Lung (tissue), 12 donors: Measurements from ENCODE around the gene IQSEC1. TPM values are rescaled to one million over a fixed set of nuclear protein-coding genes. Genes with fewer than 3 reads are reported as not detected.

ENCODE experiments used
- ATAC-seq: fragments of 200-7000 bp; cut with Tn5 transposase; one replicate; pipeline ENCODE4 v1.9.1; 2020; ENCODE audit warnings: moderate number of reproducible peaks; ENCODE audit not compliant: insufficient read depth, low FRiP score
- DNase-seq, 3 donors: peaks; one replicate each; pipeline ENCODE4 v3.0.0-alpha.2; 2013 to 2017
- H3K27ac ChIP-seq, 2 donors: one replicate each; pipeline ENCODE4 v1.5.1; 2013; ENCODE audit warnings: mild to moderate bottlenecking in 2 of 2, moderate library complexity in 2 of 2, control low read depth in 1 of 2, inconsistent platforms in 1 of 2, low read depth in 1 of 2, low read length in 1 of 2
- H3K27me3 ChIP-seq, 3 donors: one replicate each; pipeline ENCODE4 v1.5.1; 2013; ENCODE audit warnings: low read length in 2 of 3; ENCODE audit not compliant: control insufficient read depth in 3 of 3, insufficient read depth in 3 of 3
- H3K36me3 ChIP-seq, 4 donors: one replicate each; pipeline ENCODE4 v1.5.1; 2013; ENCODE audit warnings: low read length in 4 of 4, mild to moderate bottlenecking in 1 of 4, moderate library complexity in 1 of 4; ENCODE audit not compliant: control insufficient read depth in 4 of 4, insufficient read depth in 4 of 4
- H3K4me1 ChIP-seq, 5 donors: one replicate each; pipeline ENCODE4 v1.5.1; 2013; ENCODE audit warnings: low read length in 5 of 5, mild to moderate bottlenecking in 2 of 5, moderate library complexity in 1 of 5; ENCODE audit not compliant: control insufficient read depth in 5 of 5, insufficient read depth in 5 of 5
- H3K4me3 ChIP-seq: one replicate; pipeline ENCODE4 v1.5.1; 2013; ENCODE audit warnings: mild to moderate bottlenecking, control low read depth, moderate library complexity
- H3K9ac ChIP-seq, 2 donors: one replicate each; pipeline ENCODE4 v1.5.1; 2013; ENCODE audit warnings: low read length in 2 of 2, control low read depth in 1 of 2; ENCODE audit not compliant: insufficient read depth in 1 of 2
- H3K9me3 ChIP-seq, 4 donors: one replicate each; pipeline ENCODE4 v1.5.1; 2013; ENCODE audit warnings: low read length in 3 of 4, mild to moderate bottlenecking in 1 of 4, moderate library complexity in 1 of 4; ENCODE audit not compliant: control insufficient read depth in 4 of 4, insufficient read depth in 3 of 4
- WGBS, 2 donors: extraction: QIAGEN DNeasy Blood & Tissue Kit; methylation state at CpG; one replicate each; pipeline ENCODE4 v1.1.7; 2013; 5-methylcytosine and 5-hydroxymethylcytosine counted together
- polyA plus RNA-seq, 2 donors: library from polyadenylated mRNA; stranded (reverse); fragments of 200-250 nt; gene quantifications; one replicate each; pipeline ENCODE4 v1.2.1, GENCODE V29; 2013
- total RNA-seq, 2 donors: library from RNA; depleted of rRNA in 1 of 2; stranded (reverse); fragments of >200 nt in 1 of 2; gene quantifications; one replicate each; pipeline ENCODE4 v1.2.1, GENCODE V29; 2014 to 2021
- TF ChIP-seq, protein P1 (sequence below): IDR thresholded peaks from 2 replicates; pipeline ENCODE4 v1.5.1; 2012; ENCODE audit warnings: mild to moderate bottlenecking; ENCODE audit errors: control extremely low read depth, extremely low read depth
- donor health status: control.
- donor health status: control.
- donor health status: Bipolar disorder and iron deficiency.
- donor health status: healthy.
- donor health status: DM: yes; HTN: yes; CAD: no.

The IQSEC1 gene
- total and polyA plus RNA-seq, 4 donors, result 13.9 to 69.1 (median 31.1) TPM

DNA sequence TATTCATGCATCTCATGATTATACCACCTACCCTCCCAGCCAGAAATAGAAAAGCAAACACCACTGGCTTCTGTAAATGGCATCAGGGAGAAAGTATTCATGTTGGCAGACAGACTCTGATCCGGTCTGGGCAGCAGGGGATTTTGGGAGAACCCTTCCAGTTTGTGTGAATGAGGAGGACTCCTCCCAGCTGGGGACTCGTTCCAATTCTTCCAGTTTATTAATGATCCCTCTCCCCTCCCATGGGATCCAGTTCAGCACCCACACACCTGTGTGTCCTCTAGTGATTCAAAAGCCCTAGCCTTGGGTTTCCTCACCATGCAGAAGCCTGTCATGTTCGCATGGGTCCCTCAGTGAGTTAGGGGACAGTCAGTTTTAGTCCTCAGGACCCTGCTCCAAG, 110.9 kb downstream of the IQSEC1 start:
- H3K36me3 ChIP-seq, result peaks cover 0 to 3% (median 1%) of the 10 kb centered on the region in 4 donors
- peaks cover 32 to 77% (median 46%) of the 10 kb centered on the region in 5 donors for H3K4me1 ChIP-seq
- 69 to 80% methylated on average over 3 of the region's 3 CpGs for WGBS, 2 donors
- DNase-seq (no peak), ATAC-seq (no peak)
- peak overlapping the region in 1 of 2 donors; percentile 32 for H3K27ac ChIP-seq
- H3K27me3 ChIP-seq, result no peaks in the 10 kb centered on the region
- no peak overlapping the region for H3K9ac ChIP-seq
- H3K4me3 ChIP-seq, result no peak overlapping the region
- TF ChIP-seq, protein P1, sequence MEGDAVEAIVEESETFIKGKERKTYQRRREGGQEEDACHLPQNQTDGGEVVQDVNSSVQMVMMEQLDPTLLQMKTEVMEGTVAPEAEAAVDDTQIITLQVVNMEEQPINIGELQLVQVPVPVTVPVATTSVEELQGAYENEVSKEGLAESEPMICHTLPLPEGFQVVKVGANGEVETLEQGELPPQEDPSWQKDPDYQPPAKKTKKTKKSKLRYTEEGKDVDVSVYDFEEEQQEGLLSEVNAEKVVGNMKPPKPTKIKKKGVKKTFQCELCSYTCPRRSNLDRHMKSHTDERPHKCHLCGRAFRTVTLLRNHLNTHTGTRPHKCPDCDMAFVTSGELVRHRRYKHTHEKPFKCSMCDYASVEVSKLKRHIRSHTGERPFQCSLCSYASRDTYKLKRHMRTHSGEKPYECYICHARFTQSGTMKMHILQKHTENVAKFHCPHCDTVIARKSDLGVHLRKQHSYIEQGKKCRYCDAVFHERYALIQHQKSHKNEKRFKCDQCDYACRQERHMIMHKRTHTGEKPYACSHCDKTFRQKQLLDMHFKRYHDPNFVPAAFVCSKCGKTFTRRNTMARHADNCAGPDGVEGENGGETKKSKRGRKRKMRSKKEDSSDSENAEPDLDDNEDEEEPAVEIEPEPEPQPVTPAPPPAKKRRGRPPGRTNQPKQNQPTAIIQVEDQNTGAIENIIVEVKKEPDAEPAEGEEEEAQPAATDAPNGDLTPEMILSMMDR, result no peak
- no peaks in the 10 kb centered on the region for H3K9me3 ChIP-seq

DNA sequence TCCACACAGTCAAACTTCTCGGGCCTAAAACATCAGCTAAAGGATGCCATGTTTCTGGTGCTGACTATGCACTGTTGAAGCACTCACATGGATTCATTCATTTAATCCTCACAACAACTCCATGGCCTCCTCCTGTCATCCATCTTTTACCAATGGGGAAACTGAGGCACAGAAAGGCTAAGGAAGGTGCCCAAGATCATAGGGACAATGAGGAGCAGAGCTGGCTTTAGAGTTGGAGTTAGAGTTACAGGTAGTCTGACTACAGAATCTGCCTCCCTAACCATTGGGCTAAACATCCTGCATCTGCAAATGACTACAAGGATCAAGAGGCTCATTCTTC, 111.6 kb downstream of the IQSEC1 start:
- no peak overlapping the region for H3K9ac ChIP-seq
- DNase-seq, result no peak
- TF ChIP-seq, protein P1, result no peak
- WGBS, 2 donors, result 74 to 83% methylated on average over 1 of the region's 1 CpG
- peaks cover 32 to 78% (median 44%) of the 10 kb centered on the region in 5 donors for H3K4me1 ChIP-seq
- no peak overlapping the region for H3K4me3 ChIP-seq
- H3K9me3 ChIP-seq, result no peaks in the 10 kb centered on the region
- no peak for ATAC-seq
- H3K27me3 ChIP-seq, result no peaks in the 10 kb centered on the region
- H3K27ac ChIP-seq, result peak overlapping the region in 1 of 2 donors; percentile 17
- peaks cover 0 to 3% (median 0%) of the 10 kb centered on the region in 4 donors for H3K36me3 ChIP-seq

DNA sequence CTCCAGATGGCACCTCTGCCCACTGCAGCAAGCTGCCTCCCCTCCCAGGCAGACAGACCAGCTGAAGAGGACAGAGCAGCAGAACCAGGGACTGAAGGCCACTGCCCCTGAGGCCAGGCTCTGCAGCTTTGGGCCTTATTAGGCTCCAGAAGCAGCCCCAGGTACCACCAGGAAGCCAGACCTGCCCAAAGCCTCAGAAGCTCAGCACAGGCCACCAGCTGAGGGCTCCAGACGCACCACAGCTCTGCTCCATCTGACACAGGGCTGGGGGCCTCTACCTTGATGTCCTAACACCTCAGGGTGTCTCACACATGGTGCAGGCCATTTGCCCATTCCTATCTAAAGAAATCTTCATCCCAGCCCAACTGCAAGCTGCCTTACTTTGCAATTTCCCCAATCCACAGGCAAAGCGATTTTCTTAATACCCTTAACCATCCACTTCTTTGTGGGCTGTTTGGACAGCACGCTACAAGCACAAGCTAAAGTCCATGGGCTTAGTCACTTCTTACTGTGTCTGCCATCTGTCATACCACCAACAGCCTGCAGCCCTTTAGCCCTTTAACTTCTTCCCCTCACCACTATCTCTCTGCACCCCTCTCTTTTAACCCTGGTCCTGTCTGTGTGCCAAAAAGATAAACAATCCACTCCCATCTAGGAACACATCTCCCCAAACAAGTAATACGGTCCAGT, 112.1 kb downstream of the IQSEC1 start:
- DNase-seq (no peak), ATAC-seq (no peak)
- H3K4me3 ChIP-seq, result no peak overlapping the region
- H3K9ac ChIP-seq, result no peak overlapping the region
- peaks cover 0 to 3% (median 0%) of the 10 kb centered on the region in 4 donors for H3K36me3 ChIP-seq
- H3K4me1 ChIP-seq, result peaks cover 31 to 77% (median 38%) of the 10 kb centered on the region in 5 donors
- no peaks in the 10 kb centered on the region for H3K27me3 ChIP-seq
- H3K27ac ChIP-seq, result peak overlapping the region in 1 of 2 donors; percentile 12
- 63 to 72% methylated on average over 4 of the region's 4 CpGs for WGBS, 2 donors
- H3K9me3 ChIP-seq, result no peaks in the 10 kb centered on the region
- TF ChIP-seq, protein P1, result no peak

DNA sequence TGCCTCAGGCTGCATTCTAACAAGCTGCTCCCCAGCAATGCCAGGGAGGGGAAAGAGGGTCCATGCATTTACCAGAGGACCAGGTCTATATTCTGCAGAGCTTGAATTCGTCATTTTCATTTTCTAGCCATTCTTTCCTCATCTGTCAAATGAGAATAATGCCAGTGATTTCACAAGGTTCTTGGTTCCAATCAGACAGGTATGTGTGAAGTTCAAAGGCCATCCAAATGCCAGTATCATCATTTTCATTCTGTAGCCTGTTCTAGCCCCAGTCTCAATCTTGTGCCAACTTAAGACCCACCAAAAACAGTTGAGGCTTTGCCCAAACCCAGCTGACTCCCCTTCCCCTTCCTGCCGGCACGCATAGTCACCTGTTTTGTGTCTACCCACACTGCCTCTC, 112.7 kb downstream of the IQSEC1 start:
- peaks cover 0 to 3% (median 0%) of the 10 kb centered on the region in 4 donors for H3K36me3 ChIP-seq
- no peak overlapping the region for H3K4me3 ChIP-seq
- no peaks in the 10 kb centered on the region for H3K9me3 ChIP-seq
- no peaks in the 10 kb centered on the region for H3K27me3 ChIP-seq
- peaks cover 25 to 78% (median 34%) of the 10 kb centered on the region in 5 donors for H3K4me1 ChIP-seq
- DNase-seq (no peak), ATAC-seq (no peak)
- WGBS, 2 donors, result 62 to 65% methylated on average over 3 of the region's 3 CpGs
- TF ChIP-seq, protein P1, result no peak
- H3K9ac ChIP-seq, result no peak overlapping the region
- peak overlapping the region in 1 of 2 donors; percentile 48 for H3K27ac ChIP-seq
